Measurements from ENCODE around the gene KREMEN2. TPM values are rescaled to one million over a fixed set of nuclear protein-coding genes. Genes with fewer than 3 reads are reported as not detected.

KREMEN2 gene
- total and polyA plus RNA-seq, 2 of the 13 experiments (the other 11 are each of a cell fraction or from before 2014, with no cell fraction given): 0.48 to 1.2 TPM

DNA sequence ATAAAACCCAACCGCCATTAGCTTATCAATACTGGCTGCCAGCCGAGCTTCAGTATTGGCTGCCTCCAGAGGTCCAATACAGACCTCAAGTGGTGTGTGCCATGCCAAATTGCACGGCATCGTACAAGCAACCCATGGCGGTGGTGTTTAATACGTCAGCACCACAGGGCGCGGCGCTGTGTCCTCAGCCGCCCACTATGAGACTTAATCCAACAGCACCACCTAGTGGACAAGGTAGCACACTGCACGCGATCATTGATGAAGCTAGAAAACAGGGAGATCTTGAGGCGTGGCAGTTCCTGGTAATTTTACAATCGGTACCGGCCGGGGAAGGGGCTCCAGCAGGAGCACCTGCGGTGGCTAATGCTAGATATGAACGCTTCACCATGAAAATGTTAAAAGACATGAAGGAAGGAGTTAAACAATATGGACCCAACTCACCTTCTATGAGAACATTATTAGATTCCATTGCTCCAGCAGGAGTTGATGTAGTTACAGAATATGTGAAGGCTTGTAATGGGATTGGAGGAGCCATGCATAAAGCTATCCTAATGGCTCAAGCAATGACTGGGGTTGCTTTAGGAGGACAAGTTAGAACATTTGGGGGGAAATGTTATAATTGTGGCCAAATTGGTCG is 36.9 kb upstream of the KREMEN2 start (continued):
- TF ChIP-seq, protein P1, sequence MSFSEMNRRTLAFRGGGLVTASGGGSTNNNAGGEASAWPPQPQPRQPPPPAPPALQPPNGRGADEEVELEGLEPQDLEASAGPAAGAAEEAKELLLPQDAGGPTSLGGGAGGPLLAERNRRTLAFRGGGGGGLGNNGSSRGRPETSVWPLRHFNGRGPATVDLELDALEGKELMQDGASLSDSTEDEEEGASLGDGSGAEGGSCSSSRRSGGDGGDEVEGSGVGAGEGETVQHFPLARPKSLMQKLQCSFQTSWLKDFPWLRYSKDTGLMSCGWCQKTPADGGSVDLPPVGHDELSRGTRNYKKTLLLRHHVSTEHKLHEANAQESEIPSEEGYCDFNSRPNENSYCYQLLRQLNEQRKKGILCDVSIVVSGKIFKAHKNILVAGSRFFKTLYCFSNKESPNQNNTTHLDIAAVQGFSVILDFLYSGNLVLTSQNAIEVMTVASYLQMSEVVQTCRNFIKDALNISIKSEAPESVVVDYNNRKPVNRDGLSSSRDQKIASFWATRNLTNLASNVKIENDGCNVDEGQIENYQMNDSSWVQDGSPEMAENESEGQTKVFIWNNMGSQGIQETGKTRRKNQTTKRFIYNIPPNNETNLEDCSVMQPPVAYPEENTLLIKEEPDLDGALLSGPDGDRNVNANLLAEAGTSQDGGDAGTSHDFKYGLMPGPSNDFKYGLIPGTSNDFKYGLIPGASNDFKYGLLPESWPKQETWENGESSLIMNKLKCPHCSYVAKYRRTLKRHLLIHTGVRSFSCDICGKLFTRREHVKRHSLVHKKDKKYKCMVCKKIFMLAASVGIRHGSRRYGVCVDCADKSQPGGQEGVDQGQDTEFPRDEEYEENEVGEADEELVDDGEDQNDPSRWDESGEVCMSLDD (CRISPR knock-in tag; IDR thresholded peaks at IDR 0.05; ENCODE audit: borderline replicate concordance): no peak
- TF ChIP-seq ZNF329 (CRISPR knock-in tag; IDR thresholded peaks at IDR 0.05; ENCODE audit: low read depth): no peak
- TF ChIP-seq NR2C2 (CRISPR knock-in tag; IDR thresholded peaks at IDR 0.05; ENCODE audit: borderline replicate concordance): no peak
- no peak for TF ChIP-seq ZNF572 (CRISPR knock-in tag; IDR thresholded peaks at IDR 0.05)
- TF ChIP-seq ZNF230 (CRISPR knock-in tag; IDR thresholded peaks at IDR 0.05): no peak
- TF ChIP-seq, protein P2, sequence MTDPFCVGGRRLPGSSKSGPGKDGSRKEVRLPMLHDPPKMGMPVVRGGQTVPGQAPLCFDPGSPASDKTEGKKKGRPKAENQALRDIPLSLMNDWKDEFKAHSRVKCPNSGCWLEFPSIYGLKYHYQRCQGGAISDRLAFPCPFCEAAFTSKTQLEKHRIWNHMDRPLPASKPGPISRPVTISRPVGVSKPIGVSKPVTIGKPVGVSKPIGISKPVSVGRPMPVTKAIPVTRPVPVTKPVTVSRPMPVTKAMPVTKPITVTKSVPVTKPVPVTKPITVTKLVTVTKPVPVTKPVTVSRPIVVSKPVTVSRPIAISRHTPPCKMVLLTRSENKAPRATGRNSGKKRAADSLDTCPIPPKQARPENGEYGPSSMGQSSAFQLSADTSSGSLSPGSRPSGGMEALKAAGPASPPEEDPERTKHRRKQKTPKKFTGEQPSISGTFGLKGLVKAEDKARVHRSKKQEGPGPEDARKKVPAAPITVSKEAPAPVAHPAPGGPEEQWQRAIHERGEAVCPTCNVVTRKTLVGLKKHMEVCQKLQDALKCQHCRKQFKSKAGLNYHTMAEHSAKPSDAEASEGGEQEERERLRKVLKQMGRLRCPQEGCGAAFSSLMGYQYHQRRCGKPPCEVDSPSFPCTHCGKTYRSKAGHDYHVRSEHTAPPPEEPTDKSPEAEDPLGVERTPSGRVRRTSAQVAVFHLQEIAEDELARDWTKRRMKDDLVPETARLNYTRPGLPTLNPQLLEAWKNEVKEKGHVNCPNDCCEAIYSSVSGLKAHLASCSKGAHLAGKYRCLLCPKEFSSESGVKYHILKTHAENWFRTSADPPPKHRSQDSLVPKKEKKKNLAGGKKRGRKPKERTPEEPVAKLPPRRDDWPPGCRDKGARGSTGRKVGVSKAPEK (CRISPR knock-in tag; IDR thresholded peaks at IDR 0.05; ENCODE audit: borderline replicate concordance): no peak
- TF ChIP-seq FOXK2 (IDR thresholded peaks at IDR 0.05): no peak
- TF ChIP-seq RCOR2 (CRISPR knock-in tag; IDR thresholded peaks at IDR 0.05): no peak
- TF ChIP-seq CBX5 (CRISPR knock-in tag; IDR thresholded peaks at IDR 0.05; ENCODE audit: borderline replicate concordance): no peak
- no peak for TF ChIP-seq ZNF224 (CRISPR knock-in tag; IDR thresholded peaks at IDR 0.05)
- TF ChIP-seq GPN1 (CRISPR knock-in tag; IDR thresholded peaks at IDR 0.05; ENCODE audit: borderline replicate concordance): no peak
- no peak for TF ChIP-seq FOXM1 (CRISPR knock-in tag; IDR thresholded peaks at IDR 0.05)
- TF ChIP-seq, protein P3, sequence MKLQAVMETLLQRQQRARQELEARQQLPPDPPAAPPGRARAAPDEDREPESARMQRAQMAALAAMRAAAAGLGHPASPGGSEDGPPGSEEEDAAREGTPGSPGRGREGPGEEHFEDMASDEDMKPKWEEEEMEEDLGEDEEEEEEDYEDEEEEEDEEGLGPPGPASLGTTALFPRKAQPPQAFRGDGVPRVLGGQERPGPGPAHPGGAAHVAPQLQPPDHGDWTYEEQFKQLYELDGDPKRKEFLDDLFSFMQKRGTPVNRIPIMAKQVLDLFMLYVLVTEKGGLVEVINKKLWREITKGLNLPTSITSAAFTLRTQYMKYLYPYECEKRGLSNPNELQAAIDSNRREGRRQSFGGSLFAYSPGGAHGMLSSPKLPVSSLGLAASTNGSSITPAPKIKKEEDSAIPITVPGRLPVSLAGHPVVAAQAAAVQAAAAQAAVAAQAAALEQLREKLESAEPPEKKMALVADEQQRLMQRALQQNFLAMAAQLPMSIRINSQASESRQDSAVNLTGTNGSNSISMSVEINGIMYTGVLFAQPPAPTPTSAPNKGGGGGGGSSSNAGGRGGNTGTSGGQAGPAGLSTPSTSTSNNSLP (IDR thresholded peaks at IDR 0.05; ENCODE audit: low read depth, low read length): peak; percentile 65
- TF ChIP-seq MED1 (CRISPR knock-in tag; IDR thresholded peaks at IDR 0.05): peak; percentile 24; the same call in 1 of the 2 replicates
- TF ChIP-seq ZFY (CRISPR knock-in tag; IDR thresholded peaks at IDR 0.05): peak; percentile 36; the same call in 1 of the 2 replicates
- TF ChIP-seq HIVEP1 (CRISPR knock-in tag; IDR thresholded peaks at IDR 0.05): no peak
- TF ChIP-seq HMGA1 (CRISPR knock-in tag; conservative IDR thresholded peaks at IDR 0.05): no peak
- TF ChIP-seq JUN (CRISPR knock-in tag; IDR thresholded peaks at IDR 0.05): no peak
- TF ChIP-seq GFI1 (CRISPR knock-in tag; IDR thresholded peaks at IDR 0.05; ENCODE audit: borderline replicate concordance): no peak
- TF ChIP-seq, protein P4, sequence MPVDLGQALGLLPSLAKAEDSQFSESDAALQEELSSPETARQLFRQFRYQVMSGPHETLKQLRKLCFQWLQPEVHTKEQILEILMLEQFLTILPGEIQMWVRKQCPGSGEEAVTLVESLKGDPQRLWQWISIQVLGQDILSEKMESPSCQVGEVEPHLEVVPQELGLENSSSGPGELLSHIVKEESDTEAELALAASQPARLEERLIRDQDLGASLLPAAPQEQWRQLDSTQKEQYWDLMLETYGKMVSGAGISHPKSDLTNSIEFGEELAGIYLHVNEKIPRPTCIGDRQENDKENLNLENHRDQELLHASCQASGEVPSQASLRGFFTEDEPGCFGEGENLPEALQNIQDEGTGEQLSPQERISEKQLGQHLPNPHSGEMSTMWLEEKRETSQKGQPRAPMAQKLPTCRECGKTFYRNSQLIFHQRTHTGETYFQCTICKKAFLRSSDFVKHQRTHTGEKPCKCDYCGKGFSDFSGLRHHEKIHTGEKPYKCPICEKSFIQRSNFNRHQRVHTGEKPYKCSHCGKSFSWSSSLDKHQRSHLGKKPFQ (CRISPR knock-in tag; IDR thresholded peaks at IDR 0.05; ENCODE audit: insufficient replicate concordance): no peak
- TF ChIP-seq CREB1 (IDR thresholded peaks at IDR 0.05): peak; percentile 65; the same call in 1 of the 2 replicates
- TF ChIP-seq CREB1 (CRISPR knock-in tag; IDR thresholded peaks at IDR 0.05): peak; percentile 66

Measured in HepG2 (cell line).